IMR-90 (cell line): ENCODE results near the gene RIPK4.

Experiments used
- CTCF ChIP-seq: conservative IDR thresholded peaks from 2 replicates; pipeline ENCODE4 v1.5.1; 2012; ENCODE audit warnings: mild to moderate bottlenecking, low read depth, low read length, improper control_type of control experiment
- MAFK ChIP-seq: IDR thresholded peaks from 2 replicates; pipeline ENCODE4 v1.6.1; 2012; ENCODE audit warnings: low read depth, low read length, improper control_type of control experiment
- POLR2A ChIP-seq: IDR thresholded peaks from 2 replicates; pipeline ENCODE4 v1.6.1; 2012; ENCODE audit warnings: mild to moderate bottlenecking, low read depth, low read length
- RAD21 ChIP-seq: IDR thresholded peaks from 2 replicates; pipeline ENCODE4 v1.6.1; 2012; ENCODE audit warnings: low read length, improper control_type of control experiment
- USF2 ChIP-seq: fragments of 150-350 bp; IDR thresholded peaks from 2 replicates; pipeline ENCODE4 v1.6.1; 2017; ENCODE audit warnings: mild to moderate bottlenecking, antibody characterized with exemption, low read length, low read depth

- TF ChIP-seq CTCF (no peak), USF2 (no peak), RAD21 (no peak), POLR2A (no peak), MAFK (no peak)
Observed at GRCh38 chr21:41783476-41784180, 16.8 kb upstream of the RIPK4 start.
